ENCODE measurements around the gene MUS81. TPM values are rescaled to one million over a fixed set of nuclear protein-coding genes. Genes with fewer than 3 reads are reported as not detected.

Gene MUS81
- total RNA-seq, 2 experiments from 2014 or later = 54.7 to 60.2 TPM

- intact Hi-C loops (cut with micrococcal nuclease) = no loop called here
- Mint-ChIP-seq H3K36me3 (ENCODE audit: low read depth) (peaks cover 13% of the 10 kb centered on the region), H3K4me1 (ENCODE audit: low read depth) (peaks cover 59% of the 10 kb centered on the region), H3K27ac (peak overlapping the region; percentile 91), H3K4me3 (peak overlapping the region; percentile 89), H3K27me3 (no peaks in the 10 kb centered on the region), H3K9me3 (no peaks in the 10 kb centered on the region)
- no peak for TF ChIP-seq CTCF (IDR thresholded peaks at IDR 0.05)
- ATAC-seq (no peak), DNase-seq (no peak)
- CTCF ChIA-PET = interaction anchor here (1.2 to 6.6 kb wide), 4 partner anchors 9 to 168 kb away, joined by 4 to 43 read pairs (median 16); partner anchors contain the start of genes CCDC85B, FIBP, KAT5 and MUS81
- POLR2A ChIA-PET = interaction anchor here (0.5 to 28.1 kb wide), 6 partner anchors 10 to 227 kb away, joined by 3 to 560 read pairs (median 4); partner anchors contain the start of genes CCDC85B, CFL1, EFEMP2 and FIBP
These were observed 19.8 kb downstream of the MUS81 start for GRCh38 chr11:65880027-65880426.

- Mint-ChIP-seq H3K9me3 (no peaks in the 10 kb centered on the region), H3K36me3 (ENCODE audit: low read depth) (peaks cover 20% of the 10 kb centered on the region), H3K27me3 (no peaks in the 10 kb centered on the region), H3K4me3 (peak overlapping the region; percentile 89), H3K27ac (peak overlapping the region; percentile 91), H3K4me1 (ENCODE audit: low read depth) (peaks cover 62% of the 10 kb centered on the region)
- DNase-seq (peak; percentile 56), ATAC-seq (peak; percentile 35)
- ChIA-PET POLR2A (interaction anchor here (1.4 to 28.1 kb wide), 3 partner anchors 9 to 168 kb away, joined by 3 to 560 read pairs (median 40); partner anchors contain the start of genes CCDC85B, CFL1, EFEMP2 and FIBP), CTCF (interaction anchor here (1.1 to 6.6 kb wide), 4 partner anchors 8 to 107 kb away, joined by 4 to 43 read pairs (median 15); partner anchors contain the start of genes CCDC85B, FIBP and MUS81)
- TF ChIP-seq CTCF (IDR thresholded peaks at IDR 0.05) = no peak
- intact Hi-C loops (cut with micrococcal nuclease) = no loop called here
These were observed 20.7 kb downstream of the MUS81 start for GRCh38 chr11:65880844-65881421.

- H3K27me3 Mint-ChIP-seq = no peaks in the 10 kb centered on the region
- intact Hi-C loops (cut with micrococcal nuclease) = no loop called here
- ChIA-PET POLR2A (interaction anchor here (1.1 to 28.1 kb wide), 2 partner anchors 22 to 36 kb away, joined by 3 to 560 read pairs; partner anchors contain the start of genes CFL1, EFEMP2 and MUS81), CTCF (interaction anchor here (0.8 to 10.5 kb wide), 5 partner anchors 6 to 106 kb away, joined by 3 to 283 read pairs (median 5); partner anchors contain the start of genes CCDC85B, CFL1, FIBP and MUS81)
- no peak for ATAC-seq
- no peak for TF ChIP-seq CTCF (IDR thresholded peaks at IDR 0.05)
- H3K4me3 Mint-ChIP-seq = peak overlapping the region; percentile 2
- H3K27ac Mint-ChIP-seq = no peak overlapping the region
- no peak for DNase-seq
- H3K4me1 Mint-ChIP-seq (ENCODE audit: low read depth) = peaks cover 61% of the 10 kb centered on the region
- peaks cover 28% of the 10 kb centered on the region for H3K36me3 Mint-ChIP-seq (ENCODE audit: low read depth)
- no peaks in the 10 kb centered on the region for H3K9me3 Mint-ChIP-seq
These were observed 22.2 kb downstream of the MUS81 start for GRCh38 chr11:65882120-65883057.

- POLR2A ChIA-PET = interaction anchor here (1.9 to 28.1 kb wide), 3 partner anchors 16 to 89 kb away, joined by 7 to 560 read pairs (median 7); partner anchors contain the start of genes CFL1, EFEMP2 and MUS81
- no peak for TF ChIP-seq CTCF (IDR thresholded peaks at IDR 0.05)
- ATAC-seq (no peak), DNase-seq (no peak)
- Mint-ChIP-seq H3K36me3 (ENCODE audit: low read depth) (peaks cover 32% of the 10 kb centered on the region), H3K4me3 (no peak overlapping the region), H3K27ac (peak overlapping the region; percentile 57), H3K4me1 (ENCODE audit: low read depth) (peaks cover 57% of the 10 kb centered on the region), H3K9me3 (no peaks in the 10 kb centered on the region), H3K27me3 (no peaks in the 10 kb centered on the region)
- intact Hi-C loops (cut with micrococcal nuclease) = no loop called here
- CTCF ChIA-PET = interaction anchor here (1.2 to 10.5 kb wide), 18 partner anchors 12 to 171 kb away, joined by 3 to 283 read pairs (median 12); partner anchors contain the start of genes BANF1, CFL1, EFEMP2 and EIF1AD
These were observed 23.0 kb downstream of the MUS81 start for GRCh38 chr11:65883058-65883761.

All from activated CD8-positive, alpha-beta T cell treated with anti-CD3 and anti-CD28 coated beads for 36 hours (primary cell).